GM21723 (cell line): ENCODE results near the gene FLNB.

Experiments
- ATAC-seq: cut with Tn5 transposase; IDR thresholded peaks from one replicate; pipeline ENCODE4 v1.9.1; 2021; ENCODE audit warnings: mild to moderate bottlenecking, moderate library complexity; ENCODE audit not compliant: unreplicated experiment

Gene FLNB

GRCh38 chr3:58130591-58130990 lies 122.4 kb downstream of the FLNB start:
- ATAC-seq, result no peak

GRCh38 chr3:58131101-58131825 lies 123.0 kb downstream of the FLNB start:
- ATAC-seq, result no peak

- no peak for ATAC-seq
These were observed 124.6 kb downstream of the FLNB start for GRCh38 chr3:58132850-58133249.

GRCh38 chr3:58134468-58134867 lies 126.2 kb downstream of the FLNB start:
- ATAC-seq, result no peak

GRCh38 chr3:58135712-58136543 lies 127.7 kb downstream of the FLNB start:
- ATAC-seq, result no peak

GRCh38 chr3:58137306-58137705 lies 129.1 kb downstream of the FLNB start:
- ATAC-seq, result no peak

GRCh38 chr3:58141766-58142345 lies 133.6 kb downstream of the FLNB start:
- no peak for ATAC-seq

GRCh38 chr3:58143417-58144055 lies 135.3 kb downstream of the FLNB start:
- ATAC-seq, result no peak

GRCh38 chr3:58144478-58145325 lies 136.5 kb downstream of the FLNB start:
- ATAC-seq, result no peak

GRCh38 chr3:58148049-58148448 lies 139.8 kb downstream of the FLNB start:
- ATAC-seq, result no peak

GRCh38 chr3:58150130-58150809 lies 142.0 kb downstream of the FLNB start:
- ATAC-seq, result no peak

GRCh38 chr3:58150810-58151199 lies 142.6 kb downstream of the FLNB start:
- ATAC-seq, result no peak

GRCh38 chr3:58151637-58152036 lies 143.4 kb downstream of the FLNB start:
- ATAC-seq, result no peak

- ATAC-seq, result no peak
These were observed 144.2 kb downstream of the FLNB start for GRCh38 chr3:58152225-58153015.

- ATAC-seq, result no peak
These were observed 145.1 kb downstream of the FLNB start for GRCh38 chr3:58153371-58153770.

GRCh38 chr3:58154626-58155449 lies 146.6 kb downstream of the FLNB start:
- ATAC-seq, result no peak

GRCh38 chr3:58155838-58156237 lies 147.6 kb downstream of the FLNB start:
- no peak for ATAC-seq

GRCh38 chr3:58157700-58158099 lies 149.5 kb downstream of the FLNB start:
- no peak for ATAC-seq
